ENCODE measurements around the gene PARP12. TPM values are rescaled to one million over a fixed set of nuclear protein-coding genes. Genes with fewer than 3 reads are reported as not detected.
A peak's percentile ranks its signal among the peaks of the same experiment; 100 is the strongest.

The PARP12 gene
- total and polyA plus RNA-seq, 10 donors, result 26.9 to 101 (median 67.2) TPM

GRCh38 chr7:140000666-140001268 is 62.0 kb downstream of the PARP12 start:
- Histone ChIP-seq H3K4me1 (peaks cover 0 to 6% (median 4%) of the 10 kb centered on the region in 6 donors), H3K27me3 (replicated peaks in 1 of 7) (no peaks in the 10 kb centered on the region), H3K9me3 (no peaks in the 10 kb centered on the region), H3K27ac (no peak overlapping the region), H3K4me3 (no peak overlapping the region), H3K36me3 (peaks cover 0 to 35% (median 0%) of the 10 kb centered on the region in 6 donors)
- intact Hi-C loops (cut with DNase I; ENCODE audit: low total_unique reads), result loop anchor here (5.0 to 10.0 kb wide), 4 partner anchors 223 to 498 kb away; partner anchors contain the start of gene HIPK2
- DNase-seq, result peak; percentile 47
- no peak for TF ChIP-seq POLR2A (IDR thresholded peaks at IDR 0.05)
- no peak for TF ChIP-seq POLR2AphosphoS5 (IDR thresholded peaks at IDR 0.05)
- TF ChIP-seq, protein P1, sequence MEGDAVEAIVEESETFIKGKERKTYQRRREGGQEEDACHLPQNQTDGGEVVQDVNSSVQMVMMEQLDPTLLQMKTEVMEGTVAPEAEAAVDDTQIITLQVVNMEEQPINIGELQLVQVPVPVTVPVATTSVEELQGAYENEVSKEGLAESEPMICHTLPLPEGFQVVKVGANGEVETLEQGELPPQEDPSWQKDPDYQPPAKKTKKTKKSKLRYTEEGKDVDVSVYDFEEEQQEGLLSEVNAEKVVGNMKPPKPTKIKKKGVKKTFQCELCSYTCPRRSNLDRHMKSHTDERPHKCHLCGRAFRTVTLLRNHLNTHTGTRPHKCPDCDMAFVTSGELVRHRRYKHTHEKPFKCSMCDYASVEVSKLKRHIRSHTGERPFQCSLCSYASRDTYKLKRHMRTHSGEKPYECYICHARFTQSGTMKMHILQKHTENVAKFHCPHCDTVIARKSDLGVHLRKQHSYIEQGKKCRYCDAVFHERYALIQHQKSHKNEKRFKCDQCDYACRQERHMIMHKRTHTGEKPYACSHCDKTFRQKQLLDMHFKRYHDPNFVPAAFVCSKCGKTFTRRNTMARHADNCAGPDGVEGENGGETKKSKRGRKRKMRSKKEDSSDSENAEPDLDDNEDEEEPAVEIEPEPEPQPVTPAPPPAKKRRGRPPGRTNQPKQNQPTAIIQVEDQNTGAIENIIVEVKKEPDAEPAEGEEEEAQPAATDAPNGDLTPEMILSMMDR (IDR thresholded peaks at IDR 0.05 in 8 of 11, conservative IDR thresholded peaks at IDR 0.05 in 3 of 11), result no peak
- 78 to 81% (median 80%) methylated on average over 5 to 6 of the region's 6 CpGs for WGBS, 5 donors

DNA sequence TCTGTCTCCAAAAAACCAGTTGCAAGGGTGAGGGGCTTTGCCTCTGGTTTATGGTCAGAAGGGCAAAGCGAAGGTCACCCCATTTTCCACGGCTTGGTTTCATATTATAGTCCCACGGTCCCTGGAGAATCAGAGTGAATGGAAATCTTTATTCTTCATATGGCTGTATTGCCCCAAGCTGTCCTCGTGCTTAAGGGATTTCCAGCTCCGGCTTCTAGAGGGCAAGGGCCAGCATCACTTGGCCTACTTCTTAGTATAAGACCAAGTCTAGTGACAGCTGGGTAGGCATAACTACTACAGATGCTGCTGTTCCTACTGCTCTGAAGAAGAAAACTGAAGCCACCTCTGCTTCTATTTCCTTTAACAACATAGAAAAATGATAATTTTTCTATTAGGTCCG is 63.2 kb downstream of the PARP12 start:
- Histone ChIP-seq H3K9me3 (no peaks in the 10 kb centered on the region), H3K36me3 (peaks cover 0 to 35% (median 0%) of the 10 kb centered on the region in 6 donors), H3K4me1 (peaks cover 0 to 6% (median 4%) of the 10 kb centered on the region in 6 donors), H3K27ac (no peak overlapping the region), H3K4me3 (no peak overlapping the region), H3K27me3 (replicated peaks in 1 of 7) (no peaks in the 10 kb centered on the region)
- DNase-seq, result peak; percentile 12
- 91 to 94% (median 93%) methylated on average over 6 of the region's 6 CpGs for WGBS, 5 donors
- intact Hi-C loops (cut with DNase I; ENCODE audit: low total_unique reads), result no loop called here
- TF ChIP-seq POLR2A (IDR thresholded peaks at IDR 0.05), result no peak

DNA sequence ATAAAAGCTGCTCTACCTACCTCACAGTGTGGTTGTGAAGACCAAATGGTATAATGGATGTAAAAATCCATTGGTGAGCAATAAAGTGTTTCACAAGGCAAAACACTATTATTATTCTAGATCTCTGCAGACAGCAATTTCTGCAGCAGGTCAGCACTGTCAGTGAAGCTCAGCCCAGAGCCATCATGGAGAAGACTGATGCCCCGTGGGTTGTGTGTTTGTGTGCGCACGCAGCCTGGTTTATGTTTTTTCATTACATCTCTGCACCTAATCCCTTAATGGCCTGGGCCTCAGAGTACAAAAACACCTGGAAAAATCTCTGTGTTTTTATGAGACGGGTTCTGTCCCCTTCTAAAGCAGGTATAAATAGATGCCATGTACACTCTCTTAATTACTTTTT is 64.2 kb downstream of the PARP12 start:
- no peak for DNase-seq
- TF ChIP-seq, protein P1 (IDR thresholded peaks at IDR 0.05 in 8 of 11, conservative IDR thresholded peaks at IDR 0.05 in 3 of 11), result no peak
- TF ChIP-seq POLR2AphosphoS5 (IDR thresholded peaks at IDR 0.05), result no peak
- no peak for TF ChIP-seq POLR2A (IDR thresholded peaks at IDR 0.05)
- 89 to 98% (median 96%) methylated on average over 4 of the region's 4 CpGs for WGBS, 5 donors
- no peak overlapping the region for H3K27ac ChIP-seq
- intact Hi-C loops (cut with DNase I; ENCODE audit: low total_unique reads), result no loop called here
- no peaks in the 10 kb centered on the region for H3K27me3 ChIP-seq (replicated peaks in 1 of 7)
- peaks cover 0 to 35% (median 0%) of the 10 kb centered on the region in 6 donors for H3K36me3 ChIP-seq
- no peak overlapping the region for H3K4me3 ChIP-seq
- peaks cover 0 to 6% (median 4%) of the 10 kb centered on the region in 6 donors for H3K4me1 ChIP-seq
- no peaks in the 10 kb centered on the region for H3K9me3 ChIP-seq

DNA sequence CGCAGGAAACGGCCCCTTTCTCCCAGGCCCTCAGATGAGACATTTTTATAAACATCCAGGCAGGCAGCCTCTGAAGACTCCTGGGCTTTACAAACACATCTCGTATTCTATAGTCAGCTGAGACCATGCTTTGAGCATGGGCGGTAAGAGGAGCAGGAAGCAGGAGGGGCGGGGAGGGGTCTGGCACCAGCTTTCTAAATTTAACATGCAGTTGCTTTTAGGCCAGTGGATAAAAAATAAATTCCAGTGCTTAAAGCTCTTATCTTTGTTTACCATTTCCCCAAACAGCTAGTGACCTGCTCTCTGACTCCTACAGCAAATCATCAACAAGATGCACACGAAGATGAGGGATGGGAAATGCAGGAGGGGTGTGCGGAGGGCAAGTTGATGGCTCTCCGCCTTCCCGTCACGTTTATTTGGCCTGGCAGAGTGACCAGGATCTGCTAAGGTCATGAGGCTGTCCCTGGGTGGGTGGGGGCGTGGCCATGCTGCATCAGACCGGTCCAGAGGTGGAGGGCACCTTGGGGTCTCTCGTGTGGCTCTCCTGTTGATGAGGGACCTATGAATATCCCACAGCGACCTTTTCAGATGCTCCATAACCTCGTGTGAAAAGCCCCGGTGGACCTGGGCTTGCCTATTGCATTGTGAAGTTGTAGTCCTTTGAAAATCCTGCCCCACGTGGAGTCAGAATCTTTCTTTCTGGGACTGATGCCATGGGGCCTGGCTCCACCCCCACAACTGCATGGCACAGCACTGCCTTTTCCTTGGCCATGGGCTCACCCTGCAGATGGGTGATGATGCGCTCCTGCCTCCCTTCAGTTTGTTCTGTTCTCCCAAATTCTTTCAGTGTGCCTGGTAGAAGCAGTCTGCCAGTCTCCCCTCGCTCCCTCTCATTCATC is 67.5 kb downstream of the PARP12 start:
- Histone ChIP-seq H3K9me3 (no peaks in the 10 kb centered on the region), H3K4me3 (no peak overlapping the region), H3K36me3 (peaks cover 0 to 32% (median 0%) of the 10 kb centered on the region in 6 donors), H3K27ac (no peak overlapping the region), H3K27me3 (replicated peaks in 1 of 7) (no peaks in the 10 kb centered on the region), H3K4me1 (no peaks in the 10 kb centered on the region)
- 59 to 74% (median 67%) methylated on average over 19 of the region's 19 CpGs for WGBS, 5 donors
- peak; percentile 50 for DNase-seq
- intact Hi-C loops (cut with DNase I; ENCODE audit: low total_unique reads), result no loop called here
- TF ChIP-seq POLR2A (IDR thresholded peaks at IDR 0.05) (no peak), POLR2AphosphoS5 (IDR thresholded peaks at IDR 0.05) (no peak)
- TF ChIP-seq, protein P1 (IDR thresholded peaks at IDR 0.05 in 8 of 11, conservative IDR thresholded peaks at IDR 0.05 in 3 of 11), result no peak
